NCI-H226 (cell line): ENCODE results near the gene C19orf12.
"Not testable (repeated sequence)": the region's sequence is repeated elsewhere in the genome, so short reads cannot be mapped to it uniquely, and the experiment has no call there.

Experiments
- DNase-seq: peaks from one replicate; pipeline ENCODE4 v3.0.0-alpha.2; 2015

C19orf12 gene

DNA sequence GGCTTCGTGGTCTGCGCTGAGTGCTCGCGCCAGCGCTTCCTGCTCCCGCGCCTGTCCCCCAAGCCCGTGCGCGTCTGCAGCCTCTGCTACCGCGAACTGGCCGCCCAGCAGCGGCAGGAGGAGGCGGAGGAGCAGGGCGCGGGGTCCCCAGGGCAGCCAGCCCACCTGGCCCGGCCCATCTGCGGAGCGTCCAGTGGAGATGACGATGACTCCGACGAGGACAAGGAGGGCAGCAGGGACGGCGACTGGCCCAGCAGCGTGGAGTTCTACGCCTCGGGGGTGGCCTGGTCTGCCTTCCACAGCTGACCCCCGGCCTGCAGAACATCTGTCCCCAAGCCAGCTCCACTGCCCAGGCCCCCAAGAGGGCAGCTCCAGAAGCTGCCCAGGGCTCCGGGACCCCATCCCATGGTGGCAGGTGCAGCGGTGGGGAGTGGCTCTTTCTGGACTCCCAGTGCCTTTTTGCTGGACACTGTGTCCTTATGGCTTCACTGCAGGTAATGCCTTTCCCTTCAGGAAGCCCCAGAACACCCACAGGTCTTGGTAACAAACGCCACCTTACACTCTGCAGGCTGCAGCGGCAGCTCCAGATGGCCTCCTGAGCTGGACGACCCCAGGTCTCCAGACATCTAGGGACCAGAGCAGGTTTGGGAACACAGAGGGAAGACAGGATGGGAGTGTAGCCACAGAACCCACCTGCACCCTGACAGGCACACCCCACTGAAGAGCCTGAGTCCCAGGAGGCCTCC, 40.5 kb downstream of the C19orf12 start:
- no peak for DNase-seq

DNA sequence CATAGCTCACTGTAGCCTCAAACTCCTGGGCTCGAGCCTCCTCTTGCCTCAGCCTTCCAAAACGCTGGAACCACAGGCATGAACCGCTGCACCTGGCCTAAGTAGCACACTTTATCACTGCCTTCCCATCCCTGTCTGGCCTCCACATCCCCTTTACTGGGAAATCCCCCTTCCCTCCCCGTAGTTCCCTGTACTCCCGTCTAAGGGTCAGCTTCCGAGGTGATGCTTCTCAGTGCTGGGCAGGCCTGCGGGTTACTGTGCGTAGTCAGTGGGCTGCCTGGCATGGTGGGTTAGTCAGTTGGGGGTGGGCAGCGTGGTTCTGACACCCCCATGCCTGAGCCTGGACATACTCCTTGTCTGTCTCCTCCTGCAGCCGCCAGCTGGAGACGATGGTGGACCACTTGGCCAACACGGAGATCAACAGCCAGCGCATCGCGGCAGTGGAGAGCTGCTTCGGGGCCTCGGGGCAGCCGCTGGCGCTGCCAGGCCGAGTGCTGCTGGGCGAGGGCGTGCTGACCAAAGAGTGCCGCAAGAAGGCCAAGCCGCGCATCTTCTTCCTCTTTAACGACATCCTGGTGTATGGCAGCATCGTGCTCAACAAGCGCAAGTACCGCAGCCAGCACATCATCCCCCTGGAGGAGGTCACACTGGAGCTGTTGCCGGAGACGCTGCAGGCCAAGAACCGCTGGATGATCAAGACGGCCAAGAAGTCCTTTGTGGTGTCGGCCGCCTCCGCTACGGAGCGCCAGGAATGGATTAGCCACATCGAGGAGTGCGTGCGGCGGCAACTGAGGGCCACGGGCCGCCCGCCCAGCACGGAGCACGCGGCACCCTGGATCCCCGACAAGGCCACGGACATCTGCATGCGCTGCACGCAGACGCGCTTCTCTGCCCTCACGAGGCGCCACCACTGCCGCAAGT, 41.4 kb downstream of the C19orf12 start:
- no peak for DNase-seq

- no peak for DNase-seq
Measured at GRCh38 chr19:29672933-29673336, 42.1 kb downstream of the C19orf12 start.

GRCh38 chr19:29672319-29672932, 42.6 kb downstream of the C19orf12 start:
- no peak for DNase-seq

DNA sequence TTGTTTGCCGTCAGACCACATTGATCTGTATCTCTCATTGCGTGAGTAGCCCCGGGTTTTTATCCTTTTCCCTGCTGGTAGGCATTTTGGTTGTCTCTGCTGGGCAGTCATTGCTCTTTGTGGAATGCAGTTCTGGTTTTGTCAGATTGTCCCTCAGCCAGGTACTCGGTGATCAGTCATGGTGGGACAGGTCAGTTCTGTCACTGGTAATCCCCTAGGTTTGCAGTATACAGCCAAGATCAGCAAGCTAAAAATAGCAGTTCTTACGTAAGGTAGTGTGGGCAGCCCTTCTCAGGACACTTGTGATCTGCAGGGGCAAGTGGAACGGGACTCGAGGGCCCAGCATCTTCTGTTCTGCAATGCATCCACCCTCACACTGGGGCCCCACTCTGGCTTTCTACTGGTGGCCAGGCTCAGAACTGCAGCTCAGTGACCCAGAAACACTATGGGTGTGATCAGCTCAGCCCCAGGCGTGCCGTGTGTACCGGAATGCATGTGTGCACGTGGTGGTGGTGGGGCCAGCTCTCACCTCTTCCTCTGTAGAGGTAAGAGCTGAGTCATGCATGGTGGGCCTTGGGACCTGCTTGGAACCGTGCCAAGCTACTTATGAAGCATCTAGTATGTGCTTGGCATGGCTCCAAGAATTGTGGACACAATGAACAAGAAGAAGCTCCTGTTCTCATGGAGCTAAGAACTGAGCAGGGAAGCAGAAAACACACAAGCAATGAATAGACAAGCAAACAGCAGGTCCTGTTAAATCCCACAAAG, 43.5 kb downstream of the C19orf12 start:
- DNase-seq, result no peak

DNA sequence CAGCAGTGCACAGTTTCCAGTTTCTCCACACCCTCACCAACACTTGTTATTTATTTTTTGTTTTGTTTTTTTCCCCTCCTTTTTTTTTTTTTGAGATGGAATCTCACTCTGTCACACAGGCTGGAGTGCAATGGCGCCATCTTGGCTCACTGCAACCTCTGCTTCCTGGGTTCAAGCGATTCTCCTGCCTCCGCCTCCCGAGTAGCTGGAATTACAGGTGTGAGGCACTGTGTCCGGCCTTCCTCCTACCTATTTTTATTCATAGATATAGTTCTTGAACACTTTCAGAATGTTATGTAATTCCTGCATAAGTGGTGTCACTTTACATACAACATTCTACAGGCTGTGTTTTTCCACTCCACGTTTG, 44.1 kb downstream of the C19orf12 start:
- DNase-seq, result not testable (repeated sequence)

- DNase-seq, result no peak
Measured at GRCh38 chr19:29670255-29670654, 44.8 kb downstream of the C19orf12 start.

- DNase-seq, result no peak
Measured at GRCh38 chr19:29668746-29669609, 46.1 kb downstream of the C19orf12 start.

DNA sequence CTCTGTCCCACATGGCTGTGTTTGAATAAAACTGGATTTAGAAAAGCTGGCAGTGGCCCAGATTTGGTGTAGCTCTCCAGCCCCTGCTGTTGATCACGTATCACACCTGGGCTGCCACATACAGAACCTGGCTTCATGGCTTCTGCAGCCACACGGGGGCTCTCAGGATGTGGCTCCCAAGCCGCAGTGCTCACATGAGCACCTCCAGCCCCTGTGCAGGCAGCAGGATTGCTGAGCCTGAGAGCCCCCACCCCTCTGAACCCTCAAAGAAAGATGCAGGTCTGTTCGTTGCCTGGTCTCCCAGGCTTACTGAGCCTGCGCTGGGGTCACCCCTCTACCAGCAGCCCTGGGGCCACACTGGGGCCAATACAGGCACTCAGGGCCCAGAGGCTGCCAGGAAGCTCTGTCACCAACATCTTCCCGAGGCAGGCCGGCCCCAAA, 47.1 kb downstream of the C19orf12 start:
- DNase-seq, result no peak

DNA sequence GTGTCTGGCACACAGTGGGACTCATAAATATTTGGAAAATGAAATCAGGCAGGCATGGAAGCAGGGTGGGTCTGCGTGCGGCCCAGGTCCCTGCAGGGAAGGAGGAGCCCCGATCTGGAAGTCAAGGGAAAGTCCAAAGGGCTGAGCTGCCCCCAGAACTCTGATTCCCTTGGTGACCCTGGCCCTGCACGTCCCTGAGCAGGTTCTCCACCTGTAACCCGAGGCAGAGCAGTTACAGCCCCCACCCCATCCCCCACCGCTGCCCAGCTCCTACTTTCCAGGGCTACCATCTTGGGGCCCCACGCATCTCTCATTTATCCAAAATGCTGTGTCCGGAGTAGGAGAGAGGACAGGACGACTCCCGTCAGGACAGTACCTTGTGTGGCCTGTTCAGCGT, 47.7 kb downstream of the C19orf12 start:
- DNase-seq, result no peak

GRCh38 chr19:29666578-29667386, 48.3 kb downstream of the C19orf12 start:
- DNase-seq, result peak; percentile 47

DNA sequence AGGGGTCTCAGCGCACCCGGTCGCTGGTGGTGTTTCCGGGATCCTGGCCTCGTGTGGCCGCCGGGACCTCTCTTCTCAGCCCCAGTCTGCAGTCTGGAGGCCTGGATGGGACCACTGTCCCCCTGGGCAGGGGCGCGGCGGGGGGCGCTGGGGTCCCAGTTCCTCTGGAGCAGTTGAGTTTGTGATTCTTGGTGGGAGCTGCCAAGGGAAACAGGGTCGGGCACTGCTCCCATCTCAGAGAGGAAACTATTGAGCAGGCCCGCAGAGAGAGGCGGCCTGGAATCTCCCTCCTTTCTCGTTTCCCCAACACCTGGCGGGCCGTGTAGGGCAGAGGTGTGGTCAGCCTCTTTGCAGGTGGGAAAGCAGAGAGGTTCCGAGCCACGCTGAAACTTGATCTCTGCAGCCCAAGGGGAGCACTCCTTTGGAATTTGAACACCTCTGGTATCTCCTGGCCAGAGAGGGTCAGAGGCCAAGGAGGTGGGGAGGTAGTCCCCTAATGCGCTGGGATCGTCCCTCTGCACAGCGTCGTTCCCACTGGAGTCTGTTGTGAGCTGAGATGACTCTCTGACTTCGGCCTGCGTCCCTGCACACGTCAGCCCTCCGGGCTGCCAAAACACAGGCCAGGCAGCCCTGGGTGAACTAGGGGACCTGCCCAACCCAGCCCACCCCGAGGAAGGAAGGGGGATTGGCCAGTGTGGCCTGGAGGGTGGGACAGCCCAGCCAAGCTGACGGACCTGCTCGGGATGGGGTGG, 49.1 kb downstream of the C19orf12 start:
- peak; percentile 37 for DNase-seq

DNA sequence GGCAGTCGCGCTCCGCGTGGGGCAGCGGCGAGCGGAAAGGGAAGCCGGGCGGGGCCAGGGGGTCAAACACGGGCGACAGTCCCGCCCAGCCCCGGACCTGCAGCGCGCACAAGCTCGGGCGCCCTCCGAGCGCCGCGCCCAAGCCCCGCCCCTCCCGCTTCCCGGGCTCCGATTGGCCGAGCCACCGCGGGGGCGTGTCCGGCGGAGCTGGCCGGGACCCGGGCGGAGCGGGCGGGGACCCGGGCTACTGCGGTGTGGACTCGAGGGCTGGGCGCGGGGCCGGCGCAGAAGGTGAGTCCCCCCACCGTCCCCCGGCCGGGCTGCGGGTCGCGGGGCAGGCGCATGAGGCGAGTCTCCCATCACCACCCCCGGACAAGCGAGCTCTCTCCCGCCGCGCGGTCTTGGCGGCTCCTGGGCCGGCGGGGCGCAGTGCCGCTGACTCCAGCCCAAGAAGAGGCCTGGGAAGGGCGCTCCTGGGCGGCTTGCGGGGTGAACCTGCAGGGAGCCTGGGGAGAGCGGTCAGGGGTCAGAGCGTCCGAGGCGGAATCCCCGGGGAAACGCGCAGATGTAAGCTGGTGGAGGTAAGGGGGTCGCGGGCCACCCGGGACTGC, 49.7 kb downstream of the C19orf12 start, which contains the start of gene PLEKHF1:
Gene PLEKHF1, plus strand, starts transcription at position 247 of the 611 bp plus-strand sequence. CDS start 8,379 bp downstream, outside the sequence.
- peak; percentile 67 for DNase-seq

DNA sequence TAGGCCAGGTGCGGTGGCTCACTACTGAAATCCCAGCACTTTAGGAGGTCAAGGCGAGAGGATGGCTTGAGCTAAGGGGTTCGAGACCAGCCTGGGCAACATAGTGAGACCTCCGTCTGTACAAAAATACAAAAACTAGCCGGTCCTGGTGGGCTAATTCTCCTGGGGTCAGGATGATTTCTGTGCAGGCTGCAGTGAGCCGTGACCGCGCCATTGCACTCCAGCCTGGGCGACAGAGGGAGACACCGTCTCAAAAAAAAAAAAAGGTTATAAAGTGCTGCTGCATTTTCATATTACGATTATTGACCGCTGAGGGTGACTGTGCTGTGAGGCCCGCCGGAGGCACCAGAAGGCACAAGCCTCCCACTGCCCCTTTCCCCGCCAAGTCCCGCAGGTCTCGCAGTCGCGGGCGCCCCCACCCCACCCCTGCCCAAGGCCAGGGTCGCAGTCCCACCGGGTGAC, 50.3 kb downstream of the C19orf12 start:
- no peak for DNase-seq

GRCh38 chr19:29663861-29664752, 51.0 kb downstream of the C19orf12 start:
- peak; percentile 25 for DNase-seq

GRCh38 chr19:29662604-29663404, 52.3 kb downstream of the C19orf12 start:
- peak; percentile 96 for DNase-seq

GRCh38 chr19:29662278-29662603, 52.8 kb downstream of the C19orf12 start:
- no peak for DNase-seq

GRCh38 chr19:29660835-29661234, 54.2 kb downstream of the C19orf12 start:
- DNase-seq, result no peak
